Inflammatory macrophage treated with lipopolysaccharide for 1 hour (primary cell): ENCODE measurements around the gene MT1G.
"Not testable (repeated sequence)": the region's sequence is repeated elsewhere in the genome, so short reads cannot be mapped to it uniquely, and the experiment has no call there.

Source experiments
- DNase-seq, 2 donors: peaks; one replicate each; pipeline ENCODE4 v3.0.0-alpha.2; 2020 to 2022

The MT1G gene

GRCh38 chr16:56634715-56635440 is 33.0 kb downstream of the MT1G start:
- no peak for DNase-seq

DNA sequence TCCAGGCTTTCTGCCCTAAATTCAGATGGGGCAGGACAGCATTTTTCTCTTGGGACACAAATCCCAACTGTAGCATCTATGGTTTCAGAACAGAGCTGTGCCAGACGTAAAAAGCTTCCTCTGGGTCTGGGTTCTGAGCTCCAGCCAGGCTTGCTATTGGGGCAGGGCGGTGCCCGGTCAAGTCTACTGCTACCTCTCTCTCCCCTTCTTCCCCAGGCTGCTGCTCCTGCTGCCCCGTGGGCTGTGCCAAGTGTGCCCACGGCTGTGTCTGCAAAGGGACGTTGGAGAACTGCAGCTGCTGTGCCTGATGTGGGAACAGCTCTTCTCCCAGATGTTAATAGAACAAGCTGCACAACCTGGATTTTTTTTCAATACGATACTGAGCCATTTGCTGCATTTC is 34.3 kb downstream of the MT1G start:
- no peak for DNase-seq

DNA sequence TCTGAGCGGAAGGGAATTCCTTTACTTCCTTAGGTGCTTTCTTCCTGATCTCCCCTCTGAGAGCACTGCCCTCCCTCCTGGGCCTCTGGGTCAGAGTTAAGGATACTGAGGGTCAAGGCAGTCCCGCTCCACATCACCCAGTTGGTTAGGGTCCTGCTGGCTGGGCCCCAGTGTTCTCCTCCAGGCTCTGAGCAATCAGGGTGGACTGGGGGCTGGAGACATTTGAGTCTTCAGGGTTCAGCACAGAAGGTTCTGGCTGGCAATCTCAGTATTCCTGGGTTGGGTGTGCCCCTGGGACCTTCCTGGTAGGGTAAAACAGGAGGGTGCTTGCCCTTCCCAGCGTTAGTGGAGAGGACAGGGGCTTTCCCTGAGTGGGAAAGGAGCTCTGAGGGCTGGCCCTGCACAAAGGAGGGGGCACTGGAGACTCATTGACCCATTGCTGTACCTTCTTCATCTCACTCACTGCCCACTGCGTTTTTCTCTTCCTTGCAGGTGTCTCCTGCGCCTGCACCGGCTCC is 35.0 kb downstream of the MT1G start:
- DNase-seq, result no peak

DNA sequence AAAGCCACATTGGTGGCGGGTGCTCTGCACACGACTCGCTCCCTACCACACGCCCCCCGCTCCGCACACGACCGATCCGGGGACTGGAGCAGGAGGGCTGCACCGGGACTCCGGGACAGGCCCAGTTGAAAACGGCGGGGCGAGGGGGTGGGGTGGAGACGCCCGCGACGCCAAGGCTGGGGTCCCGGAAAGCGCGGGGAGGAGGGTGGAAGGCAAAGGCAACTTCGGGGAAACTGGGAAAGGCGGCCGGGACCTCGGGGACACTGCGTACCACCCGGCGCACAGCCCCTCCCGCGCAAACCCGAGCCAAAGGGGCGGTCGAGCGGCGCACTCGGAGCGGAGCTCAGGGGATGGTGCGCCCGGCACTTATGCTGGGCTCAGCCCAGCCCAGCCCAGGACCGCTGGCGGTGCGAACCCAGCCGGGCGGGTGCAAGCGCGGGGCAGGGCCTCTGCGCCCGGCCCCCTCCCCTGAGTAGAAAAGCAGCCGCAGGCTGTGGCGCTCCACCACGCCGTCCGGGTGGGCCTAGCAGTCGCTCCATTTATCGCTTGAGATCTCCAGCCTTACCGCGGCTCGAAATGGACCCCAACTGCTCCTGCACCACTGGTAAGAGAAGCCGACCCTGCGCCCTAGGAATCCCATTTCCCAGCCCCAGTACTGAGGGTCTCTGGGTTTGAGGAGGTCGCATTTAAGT is 35.6 kb downstream of the MT1G start, which contains the start of gene MT1M:
MT1M (plus strand) TSS at position 504 of the 692 bp plus-strand sequence; CDS start at position 577, 73 bp downstream.
- DNase-seq, result no peak

GRCh38 chr16:56631832-56632155 is 36.1 kb downstream of the MT1G start:
- no peak for DNase-seq

GRCh38 chr16:56631197-56631596 is 36.7 kb downstream of the MT1G start:
- DNase-seq, result no peak

GRCh38 chr16:56630134-56630533 is 37.7 kb downstream of the MT1G start:
- peak; percentile 34 to 41 for DNase-seq

DNA sequence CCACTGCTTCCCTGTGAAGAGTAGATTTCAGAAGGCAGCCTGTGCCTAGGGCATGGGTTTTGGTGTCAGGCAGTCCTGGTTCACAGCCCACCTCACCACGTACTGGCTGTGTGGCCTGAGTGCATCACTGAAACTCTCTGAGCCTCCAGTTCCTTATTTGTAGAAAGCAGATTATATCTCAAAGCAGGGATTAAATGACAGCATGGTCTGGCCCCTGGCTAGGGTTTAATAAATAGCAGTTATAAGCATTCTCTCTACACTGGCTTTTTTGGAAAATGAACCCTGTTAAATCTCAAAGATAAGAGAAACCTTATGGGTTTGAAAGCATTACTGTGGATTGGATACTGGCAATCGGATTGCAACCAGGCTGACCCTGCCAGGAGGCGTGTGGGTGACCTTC is 38.3 kb downstream of the MT1G start:
- no peak for DNase-seq

DNA sequence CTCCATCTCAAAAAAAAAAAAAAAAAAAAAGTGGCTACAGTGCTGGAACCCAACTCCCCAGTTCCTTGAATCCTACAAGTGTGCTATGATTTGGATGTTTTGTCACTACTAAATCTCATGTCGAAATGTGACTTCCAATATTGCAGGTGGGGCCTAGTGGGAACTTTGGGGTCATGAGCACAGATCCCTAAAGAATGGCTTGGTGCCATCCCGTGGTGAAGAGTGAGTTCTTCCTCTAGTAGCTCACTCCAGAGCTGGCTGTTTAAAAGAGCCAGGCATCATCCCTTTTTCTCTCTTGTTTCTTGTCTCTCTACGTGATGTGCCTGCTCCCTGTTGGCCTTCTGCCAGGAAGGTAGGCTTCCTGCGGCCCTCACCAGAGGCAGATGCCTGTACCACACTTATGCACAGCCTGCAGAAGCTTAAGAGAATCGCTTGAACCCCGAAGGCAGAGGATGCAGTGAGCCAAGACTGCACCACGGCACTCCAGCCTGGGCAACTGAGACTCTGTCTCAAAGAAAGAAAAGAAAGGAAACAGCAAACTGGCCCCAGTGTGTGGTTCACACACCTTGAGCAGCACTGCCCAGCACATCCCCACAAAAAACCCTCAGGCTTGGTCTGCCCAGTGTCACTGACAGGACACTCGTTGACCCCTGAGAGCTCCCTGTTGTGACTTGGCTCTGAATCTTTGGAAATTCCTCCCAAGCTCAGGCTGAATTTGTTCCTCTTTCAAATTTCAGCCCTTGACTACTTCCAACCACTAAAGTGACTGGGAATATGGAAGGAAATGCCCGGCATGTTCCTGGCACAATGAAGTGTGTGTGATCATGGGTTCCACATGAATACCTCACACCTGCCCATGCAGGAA is 39.1 kb downstream of the MT1G start:
- peak in 1 of 2 donors; percentile 35 for DNase-seq

- DNase-seq, result no peak
Observed at GRCh38 chr16:56626685-56627084, 41.2 kb downstream of the MT1G start.

DNA sequence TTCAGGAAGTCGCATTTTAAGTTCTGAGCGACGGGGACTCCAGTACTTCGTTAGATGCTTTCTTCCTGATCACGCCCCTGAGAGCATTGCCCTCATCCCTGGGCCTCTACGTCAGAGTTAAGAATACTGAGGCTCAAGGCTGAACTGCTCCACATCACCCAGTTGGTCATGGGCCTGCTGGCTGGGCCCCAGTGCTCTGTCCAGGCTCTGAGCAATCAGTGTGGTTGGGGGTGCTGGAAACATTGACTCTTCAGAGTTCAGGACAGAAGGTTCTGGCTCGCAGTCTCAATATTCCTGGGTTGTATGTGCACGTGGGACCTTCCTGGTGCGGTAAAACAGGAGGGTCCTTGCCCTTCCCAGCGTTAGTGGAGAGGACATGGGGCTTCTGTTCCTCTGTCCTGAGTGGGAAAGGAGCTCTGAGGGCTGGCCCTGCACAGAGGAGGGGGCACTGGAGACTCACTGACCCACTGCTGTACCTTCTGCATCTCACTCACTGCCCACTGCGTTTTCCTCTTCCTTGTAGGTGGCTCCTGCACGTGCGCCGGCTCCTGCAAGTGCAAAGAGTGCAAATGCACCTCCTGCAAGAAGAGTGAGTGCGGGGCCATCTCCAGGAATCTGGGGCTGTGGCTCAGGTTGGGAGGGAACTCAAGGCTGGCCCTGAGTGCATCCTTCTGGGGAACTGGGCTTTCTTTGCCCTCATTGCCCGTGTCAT is 41.8 kb downstream of the MT1G start:
- peak in 1 of 2 donors; percentile 42 for DNase-seq

GRCh38 chr16:56625140-56625942 is 42.5 kb downstream of the MT1G start, which contains the start of gene MT1E:
TSS of gene MT1E (plus strand) at chr16:56625781. CDS start at chr16:56625852, 71 bp downstream.
- peak; percentile 56 to 74 for DNase-seq

DNA sequence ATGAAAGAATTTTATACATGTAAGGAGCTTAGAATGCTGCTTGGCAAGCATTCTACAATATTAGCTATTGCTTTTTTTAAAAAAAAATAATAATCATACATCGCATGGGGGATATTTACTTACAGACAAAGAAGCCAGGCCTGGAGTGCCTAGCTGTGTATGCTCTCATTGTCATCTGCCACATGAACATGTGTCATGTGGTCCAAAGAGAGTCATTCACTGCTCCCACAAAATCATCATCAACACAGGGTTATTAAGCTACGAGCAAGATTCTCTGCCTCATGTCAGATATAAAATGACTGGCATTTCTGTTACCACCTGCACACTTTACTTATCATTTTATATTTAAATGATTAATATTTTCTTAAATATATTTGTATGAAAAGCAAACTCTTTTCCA is 44.2 kb downstream of the MT1G start:
- peak in 1 of 2 donors; percentile 44 for DNase-seq

- DNase-seq, result not testable (repeated sequence)
Observed at GRCh38 chr16:56623184-56623583, 44.7 kb downstream of the MT1G start.

GRCh38 chr16:56621665-56622445 is 46.0 kb downstream of the MT1G start:
- not testable (repeated sequence) for DNase-seq

DNA sequence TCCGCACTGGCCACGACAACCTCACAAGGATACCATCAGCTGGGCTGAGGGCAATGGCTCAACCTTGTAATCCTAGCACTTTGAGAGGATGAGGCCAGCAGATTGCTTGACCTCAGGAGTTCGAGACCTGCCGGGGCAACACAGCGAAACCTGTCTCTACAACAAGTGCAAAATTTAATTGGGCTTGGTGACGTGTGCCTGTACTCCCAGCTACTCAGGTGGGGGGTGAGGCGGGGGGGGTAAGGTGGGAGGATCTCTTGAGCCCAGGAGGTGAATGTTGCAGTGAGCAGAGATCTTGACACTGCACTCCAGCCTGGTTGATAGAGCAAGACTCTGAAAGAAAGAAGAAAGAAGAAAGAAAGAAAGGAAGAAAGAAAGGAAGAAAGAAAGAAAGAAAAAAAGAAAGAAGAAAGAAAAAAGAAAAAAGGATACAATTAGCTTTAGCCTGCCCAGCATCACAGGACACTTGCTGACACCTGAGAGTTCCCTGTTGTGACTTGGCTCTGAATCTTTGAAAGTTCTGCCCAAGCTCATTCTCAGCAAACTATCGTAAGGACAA is 47.4 kb downstream of the MT1G start:
- DNase-seq, result no peak

- DNase-seq, result no peak
Observed at GRCh38 chr16:56618138-56618537, 49.7 kb downstream of the MT1G start.

- DNase-seq, result no peak
Observed at GRCh38 chr16:56617212-56618085, 50.4 kb downstream of the MT1G start.
